T-helper 1 cell treated with Interleukin-12 subunit alpha and Interleukin-12 subunit beta and Interleukin-4 antibody, amounts not matched to agents 30 μg/mL and 1 μg/mL, for 36 hours (primary cell): Measurements from ENCODE around the gene ARHGEF1.

Source experiments
- H3K27ac Mint-ChIP-seq: one replicate; pipeline ENCODE4 v1.8.0; 2021; ENCODE audit warnings: mild to moderate bottlenecking, mixed read lengths
- H3K27me3 Mint-ChIP-seq: one replicate; pipeline ENCODE4 v1.8.0; 2021; ENCODE audit warnings: low read depth, mixed read lengths
- H3K36me3 Mint-ChIP-seq: one replicate; pipeline ENCODE4 v1.8.0; 2021; ENCODE audit warnings: low read depth, mixed read lengths
- H3K4me1 Mint-ChIP-seq: one replicate; pipeline ENCODE4 v1.8.0; 2021; ENCODE audit warnings: low read depth, mixed read lengths
- H3K4me3 Mint-ChIP-seq: one replicate; pipeline ENCODE4 v1.8.0; 2021; ENCODE audit warnings: mild to moderate bottlenecking, moderate library complexity, mixed read lengths
- H3K9me3 Mint-ChIP-seq: one replicate; pipeline ENCODE4 v1.8.0; 2021; ENCODE audit warnings: mixed read lengths

The ARHGEF1 gene

GRCh38 chr19:41921577-41922576 lies 38.9 kb downstream of the ARHGEF1 start:
- Mint-ChIP-seq H3K9me3 (no peaks in the 10 kb centered on the region), H3K27me3 (peaks cover 16% of the 10 kb centered on the region), H3K4me1 (peaks cover 11% of the 10 kb centered on the region), H3K27ac (no peak overlapping the region), H3K36me3 (no peaks in the 10 kb centered on the region), H3K4me3 (no peak overlapping the region)

- Mint-ChIP-seq H3K36me3 (no peaks in the 10 kb centered on the region), H3K4me1 (peaks cover 11% of the 10 kb centered on the region), H3K27ac (no peak overlapping the region), H3K4me3 (no peak overlapping the region), H3K27me3 (peaks cover 16% of the 10 kb centered on the region), H3K9me3 (no peaks in the 10 kb centered on the region)
Measured at GRCh38 chr19:41922585-41922984, 39.6 kb downstream of the ARHGEF1 start.

- Mint-ChIP-seq H3K4me3 (no peak overlapping the region), H3K27ac (no peak overlapping the region), H3K36me3 (no peaks in the 10 kb centered on the region), H3K9me3 (no peaks in the 10 kb centered on the region), H3K27me3 (peaks cover 16% of the 10 kb centered on the region), H3K4me1 (peaks cover 11% of the 10 kb centered on the region)
Measured at GRCh38 chr19:41923045-41923788, 40.2 kb downstream of the ARHGEF1 start.

DNA sequence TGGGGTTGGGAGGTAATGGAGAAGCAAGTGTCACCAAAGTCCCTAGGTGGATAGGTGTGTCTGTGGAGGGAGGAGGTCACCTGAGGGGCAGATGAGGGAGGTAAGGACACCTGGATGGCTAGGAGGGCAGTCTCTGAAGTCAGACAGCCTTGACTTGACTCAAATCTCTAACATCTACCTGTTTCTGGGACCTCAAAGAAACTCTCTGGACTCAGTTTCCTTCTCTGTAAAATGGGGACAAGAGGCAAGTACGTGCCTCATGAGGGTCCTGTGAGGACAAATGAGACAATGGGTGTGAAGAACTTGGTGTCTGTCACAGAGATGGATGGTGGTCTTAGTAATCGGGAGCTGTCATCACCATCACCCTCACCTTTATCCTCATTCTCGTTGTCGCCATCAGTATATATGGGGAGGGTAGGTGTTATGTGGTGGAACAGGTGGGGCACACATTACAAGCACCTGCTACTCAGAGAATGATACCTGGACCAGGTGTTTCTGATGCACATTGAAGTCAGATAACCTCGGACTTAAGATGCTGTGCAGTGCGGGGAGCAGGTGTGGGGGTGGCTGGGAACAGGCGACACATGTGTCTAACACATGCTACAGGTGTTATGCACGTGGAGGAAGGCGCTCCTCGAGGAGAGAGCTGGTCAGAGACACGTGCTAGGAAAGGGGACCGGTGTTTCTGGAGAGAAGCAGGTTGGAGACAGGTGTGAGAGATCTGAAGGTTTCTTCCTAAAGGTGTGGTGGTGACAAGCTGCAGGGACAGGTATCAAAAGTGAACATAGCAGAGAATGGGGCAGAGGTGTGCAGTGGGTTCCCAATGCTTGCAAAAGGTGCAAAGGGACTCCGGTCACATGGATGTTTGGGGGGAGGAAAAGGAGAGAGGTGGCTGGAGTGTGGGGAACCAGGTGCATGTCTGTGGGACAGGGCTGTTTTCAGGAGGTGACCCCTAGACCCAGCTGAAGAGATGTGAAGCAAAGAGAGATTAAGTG lies 41.5 kb downstream of the ARHGEF1 start:
- H3K36me3 Mint-ChIP-seq: peaks cover 4% of the 10 kb centered on the region
- no peaks in the 10 kb centered on the region for H3K9me3 Mint-ChIP-seq
- H3K27ac Mint-ChIP-seq: no peak overlapping the region
- H3K4me1 Mint-ChIP-seq: peaks cover 18% of the 10 kb centered on the region
- H3K4me3 Mint-ChIP-seq: no peak overlapping the region
- H3K27me3 Mint-ChIP-seq: peaks cover 16% of the 10 kb centered on the region

DNA sequence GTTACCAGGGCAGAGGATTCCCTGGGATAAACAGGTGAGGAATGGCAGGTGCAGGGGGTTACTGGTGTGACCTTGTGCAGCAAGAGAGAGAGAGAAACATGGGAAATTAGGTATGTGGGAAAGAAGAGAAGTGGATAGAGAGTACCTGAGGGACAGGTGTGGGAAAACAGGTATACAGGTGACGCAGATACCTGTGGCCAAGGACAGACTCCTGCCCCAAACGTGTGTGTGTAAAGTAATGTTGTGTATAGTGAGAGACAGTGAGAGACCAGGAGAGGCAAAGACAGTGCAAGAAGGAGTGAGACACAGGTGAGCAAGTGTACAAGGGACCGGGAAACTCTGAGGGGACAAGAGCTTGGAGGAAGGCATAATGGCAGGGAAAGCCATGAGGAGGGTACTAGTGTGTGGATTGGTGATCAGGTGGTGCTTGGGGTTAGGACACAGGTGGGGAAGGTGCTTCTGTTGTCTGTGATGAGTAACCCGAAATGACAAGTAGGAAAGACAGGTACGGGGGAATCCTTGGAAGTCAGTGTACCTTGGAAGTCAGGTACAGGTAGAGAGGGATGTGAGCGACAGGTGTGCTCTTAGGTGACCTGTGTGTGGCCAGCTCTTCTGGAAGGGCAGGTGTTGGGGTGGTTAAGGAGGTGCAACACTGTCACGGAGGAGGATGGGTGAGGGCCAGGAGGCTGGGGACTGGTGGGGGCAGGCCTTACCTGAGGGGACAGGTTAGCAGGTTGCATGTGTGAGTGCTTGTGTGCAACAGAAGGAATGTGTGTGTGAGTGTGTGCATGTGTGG lies 42.4 kb downstream of the ARHGEF1 start:
- H3K27ac Mint-ChIP-seq: no peak overlapping the region
- peaks cover 4% of the 10 kb centered on the region for H3K36me3 Mint-ChIP-seq
- no peak overlapping the region for H3K4me3 Mint-ChIP-seq
- no peaks in the 10 kb centered on the region for H3K9me3 Mint-ChIP-seq
- H3K4me1 Mint-ChIP-seq: peaks cover 27% of the 10 kb centered on the region
- H3K27me3 Mint-ChIP-seq: peaks cover 16% of the 10 kb centered on the region

DNA sequence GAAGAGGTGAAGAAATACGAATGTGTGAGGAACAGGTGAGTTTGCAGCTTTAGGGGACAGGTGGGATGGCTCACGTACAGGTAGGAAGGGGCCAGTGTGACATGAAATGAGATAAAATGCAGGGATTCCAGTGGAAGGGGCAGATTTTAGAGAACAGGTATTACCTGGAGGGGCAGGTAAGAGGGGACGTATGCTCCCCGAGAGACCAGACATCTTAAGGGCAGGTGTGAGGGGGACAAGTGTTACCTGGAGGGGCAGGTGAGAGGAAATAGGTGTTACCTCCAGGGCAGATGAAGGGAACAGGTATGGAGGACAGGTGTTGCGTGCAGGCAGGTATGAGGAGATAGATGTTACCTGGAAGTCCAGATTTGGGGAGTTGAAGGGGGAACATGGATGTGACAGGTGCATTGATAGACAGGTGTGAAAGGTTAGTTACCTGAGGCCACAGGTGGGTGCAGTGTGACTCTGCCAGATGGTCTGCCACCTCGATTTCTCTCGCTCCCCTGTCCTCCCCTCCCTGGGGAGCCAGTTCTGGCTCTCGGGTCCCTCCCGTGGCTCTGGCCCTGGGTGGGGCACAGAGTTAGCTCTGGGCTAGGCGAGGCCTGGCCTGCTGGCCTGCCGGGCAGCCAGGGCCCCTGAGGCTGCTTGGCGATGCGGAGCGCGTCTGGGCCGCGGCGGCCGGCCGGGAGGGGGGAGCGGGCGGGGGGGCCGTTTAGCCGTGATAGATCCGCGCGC lies 43.2 kb downstream of the ARHGEF1 start:
- no peak overlapping the region for H3K27ac Mint-ChIP-seq
- no peaks in the 10 kb centered on the region for H3K9me3 Mint-ChIP-seq
- peaks cover 15% of the 10 kb centered on the region for H3K27me3 Mint-ChIP-seq
- H3K36me3 Mint-ChIP-seq: peaks cover 4% of the 10 kb centered on the region
- no peak overlapping the region for H3K4me3 Mint-ChIP-seq
- peaks cover 30% of the 10 kb centered on the region for H3K4me1 Mint-ChIP-seq

DNA sequence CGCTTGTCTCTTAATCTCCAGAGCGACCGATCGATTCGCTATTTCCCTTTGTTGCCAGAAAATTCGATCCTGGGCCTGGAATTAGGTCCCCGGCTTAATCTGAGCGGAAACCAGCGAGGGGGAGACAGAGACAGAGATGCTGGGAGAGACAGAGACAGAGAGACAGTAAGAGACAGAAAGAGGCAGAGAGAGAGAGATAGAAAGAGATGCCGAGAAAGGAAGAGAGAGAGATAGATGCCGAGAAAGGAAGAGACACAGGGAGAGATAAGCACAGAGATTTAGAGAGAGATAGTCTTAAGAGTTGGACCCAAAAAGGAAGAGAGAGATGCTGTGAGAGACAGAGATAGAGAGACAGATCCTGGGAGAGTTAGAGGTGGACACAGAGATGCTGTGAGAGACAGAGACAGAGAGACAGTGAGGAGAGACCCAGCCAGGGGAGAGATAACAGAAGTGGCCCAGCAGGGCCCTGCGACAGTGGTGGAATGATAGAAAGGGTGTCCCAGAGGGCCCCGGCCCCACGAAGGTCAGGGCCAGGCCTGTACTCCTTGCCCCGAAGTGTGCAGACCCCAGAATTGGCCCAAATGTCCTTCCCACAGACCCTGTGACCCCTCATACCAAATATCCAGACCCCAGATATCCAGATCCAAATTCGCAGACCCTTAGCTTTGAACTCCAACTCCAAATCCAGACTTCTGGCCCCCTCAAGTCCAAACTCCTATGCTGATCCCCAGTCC lies 43.9 kb downstream of the ARHGEF1 start:
- no peaks in the 10 kb centered on the region for H3K9me3 Mint-ChIP-seq
- H3K4me3 Mint-ChIP-seq: no peak overlapping the region
- H3K27me3 Mint-ChIP-seq: peaks cover 11% of the 10 kb centered on the region
- H3K27ac Mint-ChIP-seq: no peak overlapping the region
- H3K36me3 Mint-ChIP-seq: peaks cover 4% of the 10 kb centered on the region
- peaks cover 28% of the 10 kb centered on the region for H3K4me1 Mint-ChIP-seq

DNA sequence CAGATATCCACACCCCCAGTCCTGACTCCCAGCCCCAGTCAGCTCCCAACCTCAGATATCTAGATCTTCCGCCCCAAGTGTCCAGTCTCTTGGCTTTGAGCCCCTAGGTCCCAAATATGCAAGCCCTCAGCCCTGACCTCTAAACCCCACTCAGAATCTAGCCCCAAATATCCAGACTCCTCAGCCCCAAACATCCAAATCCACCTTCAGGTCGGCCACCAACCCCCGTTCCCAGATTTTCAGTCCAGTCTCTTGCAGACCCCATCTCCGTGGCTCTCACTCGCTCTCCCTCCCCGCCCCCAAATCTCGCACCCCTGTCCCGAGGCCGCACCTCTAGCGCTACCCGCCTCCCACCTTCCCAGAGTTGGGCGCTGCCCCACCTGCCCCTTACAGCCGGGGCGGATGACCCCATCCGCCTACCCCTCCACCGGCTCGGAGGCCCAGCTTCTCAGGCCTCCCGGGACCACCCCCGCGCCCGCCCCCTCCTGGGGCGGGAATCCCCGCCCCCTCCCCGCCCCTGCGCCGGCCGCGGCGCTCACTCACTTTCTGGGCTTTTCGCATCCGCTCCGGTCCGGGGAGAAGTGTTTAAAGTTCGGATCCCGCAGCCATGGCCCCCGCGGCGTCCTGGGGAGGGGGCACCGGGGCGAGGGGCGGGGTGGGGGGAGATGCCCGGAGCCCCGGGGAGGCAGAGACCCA lies 44.7 kb downstream of the ARHGEF1 start:
- Mint-ChIP-seq H3K4me3 (peak overlapping the region; percentile 84), H3K9me3 (no peaks in the 10 kb centered on the region), H3K4me1 (peaks cover 24% of the 10 kb centered on the region), H3K27me3 (peaks cover 8% of the 10 kb centered on the region), H3K27ac (no peak overlapping the region), H3K36me3 (peaks cover 4% of the 10 kb centered on the region)

DNA sequence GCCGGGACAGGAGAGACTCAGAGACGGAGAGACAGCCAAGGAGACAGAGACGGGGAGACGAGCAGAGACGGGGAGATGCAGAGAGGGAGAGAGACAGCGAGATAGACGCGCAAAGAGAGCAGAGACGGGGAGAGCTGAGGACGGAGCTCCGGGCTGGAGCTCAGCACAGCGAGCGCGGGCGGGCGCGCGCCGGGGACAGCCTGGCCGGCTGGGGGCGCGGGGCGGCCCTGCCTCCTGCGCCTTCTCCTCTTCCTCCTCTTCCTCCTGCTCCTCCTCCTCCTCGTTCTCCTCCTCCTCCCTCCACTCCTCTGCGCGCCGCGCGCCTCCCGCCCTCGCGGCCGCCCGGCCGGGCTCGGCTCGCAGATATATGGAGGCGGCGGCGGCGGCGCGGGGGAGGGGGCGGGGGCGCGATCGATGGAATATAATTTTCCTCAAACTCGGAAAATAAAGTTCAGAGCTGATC lies 45.3 kb downstream of the ARHGEF1 start, which contains the start of gene ERFL:
Gene ERFL (minus strand): TSS at position 229 of the 463 bp plus-strand sequence. CDS start 15,530 bp downstream, outside the sequence.
- Mint-ChIP-seq H3K27ac (peak within 1 kb of the TSS; percentile 73), H3K27me3 (peaks cover 7% of the 10 kb centered on the region), H3K36me3 (peaks cover 4% of the 10 kb centered on the region), H3K4me3 (peak within 1 kb of the TSS; percentile 89), H3K4me1 (peaks cover 21% of the 10 kb centered on the region), H3K9me3 (no peaks in the 10 kb centered on the region)

DNA sequence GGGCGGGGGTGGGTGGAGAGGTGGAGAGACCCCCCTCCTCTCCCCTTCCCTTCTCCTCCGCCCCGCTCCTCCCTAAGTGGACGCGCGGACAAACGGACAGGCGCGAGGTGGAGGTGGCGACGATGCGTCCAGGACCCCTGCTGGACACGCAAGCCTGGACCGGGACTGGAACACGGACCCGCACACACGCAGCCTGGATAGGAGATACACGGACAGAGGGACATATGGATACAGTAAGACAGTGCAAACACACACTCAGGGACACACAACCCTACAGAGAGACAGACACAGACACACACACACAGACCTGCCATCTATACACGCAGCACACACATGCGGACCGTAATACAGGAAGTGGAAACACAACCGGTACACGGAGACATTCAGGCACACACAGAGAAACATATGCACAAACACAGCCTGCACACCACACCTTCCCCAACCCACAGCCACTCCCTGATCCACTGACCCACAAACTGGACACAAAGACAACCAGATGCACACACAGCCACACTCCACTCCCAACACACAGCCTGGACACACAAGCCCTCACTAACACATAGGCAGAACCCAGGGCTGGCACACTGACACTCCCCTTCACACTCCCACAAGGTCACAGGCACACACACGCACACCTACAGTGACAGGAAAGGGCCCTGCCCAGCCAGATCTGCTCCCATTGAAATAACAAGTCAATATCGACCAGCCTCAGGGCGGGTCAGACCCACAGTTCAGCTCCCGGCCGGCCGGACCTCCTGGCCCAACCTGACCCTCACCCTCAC lies 46.0 kb downstream of the ARHGEF1 start:
- no peaks in the 10 kb centered on the region for H3K9me3 Mint-ChIP-seq
- peak overlapping the region; percentile 89 for H3K4me3 Mint-ChIP-seq
- H3K27me3 Mint-ChIP-seq: peaks cover 11% of the 10 kb centered on the region
- peaks cover 4% of the 10 kb centered on the region for H3K36me3 Mint-ChIP-seq
- peak overlapping the region; percentile 70 for H3K27ac Mint-ChIP-seq
- H3K4me1 Mint-ChIP-seq: peaks cover 24% of the 10 kb centered on the region

- Mint-ChIP-seq H3K36me3 (peaks cover 4% of the 10 kb centered on the region), H3K4me1 (peaks cover 29% of the 10 kb centered on the region), H3K4me3 (peak overlapping the region; percentile 89), H3K27ac (peak overlapping the region; percentile 70), H3K27me3 (peaks cover 11% of the 10 kb centered on the region), H3K9me3 (no peaks in the 10 kb centered on the region)
Measured at GRCh38 chr19:41929536-41930071, 46.6 kb downstream of the ARHGEF1 start.
